H1 (cell line): Measurements from ENCODE around the gene TSPAN2. TPM values are rescaled to one million over a fixed set of nuclear protein-coding genes. Genes with fewer than 3 reads are reported as not detected.

Experiments used
- ATF2 ChIP-seq: IDR thresholded peaks from 2 replicates; pipeline ENCODE4 v1.6.1; 2012; ENCODE audit warnings: low read length, inconsistent platforms
- BCL11A ChIP-seq, 2 experiments: IDR thresholded peaks; one replicate each; pipeline ENCODE4 v1.6.1; 2011; ENCODE audit warnings: low read depth in 2 of 2, low read length in 2 of 2, mild to moderate bottlenecking in 2 of 2
- CHD1 ChIP-seq: IDR thresholded peaks from 2 replicates; pipeline ENCODE4 v1.6.1; 2012; ENCODE audit warnings: low read depth, low read length, improper control_type of control experiment
- CHD2 ChIP-seq: IDR thresholded peaks from 2 replicates; pipeline ENCODE4 v1.6.1; 2012; ENCODE audit warnings: low read length, improper control_type of control experiment
- CHD7 ChIP-seq: fragments of 300-600 bp; sonication (generic); IDR thresholded peaks from 2 replicates; pipeline ENCODE4 v1.7.1; 2012; ENCODE audit warnings: low read length, moderate library complexity, mild to moderate bottlenecking, inconsistent platforms; ENCODE audit not compliant: insufficient replicate concordance
- JUN ChIP-seq: IDR thresholded peaks from 2 replicates; pipeline ENCODE4 v1.6.1; 2011; ENCODE audit warnings: low read depth, mild to moderate bottlenecking, improper control_type of control experiment, low read length
- SIN3A ChIP-seq, 2 experiments: IDR thresholded peaks in 1 of 2; conservative IDR thresholded peaks in 1 of 2; 2 replicates each; pipeline ENCODE4 v1.6.1; 2011 to 2012; ENCODE audit warnings: low read length in 2 of 2, improper control_type of control experiment in 1 of 2, low read depth in 1 of 2, mild to moderate bottlenecking in 1 of 2
- polyA plus RNA-seq, 7 experiments: library from polyadenylated mRNA; depleted of rRNA in 3 of 7; stranded (reverse) in 5 of 7; unstranded in 2 of 7; fragments of >200 nt in 5 of 7; fragments of 200-250 nt in 2 of 7; gene quantifications; 1 replicate in 5 of 7; 2 replicates in 1 of 7; 4 replicates in 1 of 7; pipeline versions ENCODE4 v1.2.1 to v1.2.3, GENCODE V29; 2011 to 2013; ENCODE audit warnings: missing spikeins in 2 of 7, mixed read lengths in 2 of 7
- total RNA-seq: library from RNA; stranded (reverse); fragmentation: NEBNext Ultra II Directional; extraction: Animal tissue kit (Norgen Biotek cat#: 25700); gene quantifications from 2 replicates; pipeline ENCODE4 v1.2.1, GENCODE V29; 2021

The TSPAN2 gene
- total and polyA plus RNA-seq, 2 of the 8 experiments (the other 6 are each of a cell fraction or from before 2014, with no cell fraction given), result 7.4 to 14.2 TPM

- TF ChIP-seq CHD2, result no peak
- TF ChIP-seq CHD7, result no peak
- no peak for TF ChIP-seq CHD1
- TF ChIP-seq JUN, result no peak
- TF ChIP-seq SIN3A (conservative IDR thresholded peaks at IDR 0.05 in 1 of 2, IDR thresholded peaks at IDR 0.05 in 1 of 2; ENCODE audit: low read depth in 1 of 2, low read length in 2 of 2), result no peak
- no peak for TF ChIP-seq ATF2
- TF ChIP-seq BCL11A (IDR thresholded peaks at IDR 0.05; ENCODE audit: low read depth in 2 of 2, low read length in 2 of 2), result no peak
Measured at GRCh38 chr1:115060501-115060900, 28.8 kb downstream of the TSPAN2 start (continued).
